ENCODE results near the gene MDH1.
"Not testable (repeated sequence)": the region's sequence is repeated elsewhere in the genome, so short reads cannot be mapped to it uniquely, and the experiment has no call there.

MDH1 gene

GRCh38 chr2:63619328-63619727 lies 30.6 kb downstream of the MDH1 start:
- peaks cover 12% of the 10 kb centered on the region for H3K9me3 Mint-ChIP-seq
- H3K27ac Mint-ChIP-seq, result no peak overlapping the region
- H3K36me3 Mint-ChIP-seq (ENCODE audit: low read depth), result no peaks in the 10 kb centered on the region
- TF ChIP-seq CTCF (IDR thresholded peaks at IDR 0.05; ENCODE audit: unreplicated experiment in 3 of 3), result no peak
- no peak overlapping the region for H3K4me3 Mint-ChIP-seq
- peaks cover under 1% of the 10 kb centered on the region for H3K4me1 Mint-ChIP-seq
- peaks cover 9% of the 10 kb centered on the region for H3K27me3 Mint-ChIP-seq (ENCODE audit: low read depth)

DNA sequence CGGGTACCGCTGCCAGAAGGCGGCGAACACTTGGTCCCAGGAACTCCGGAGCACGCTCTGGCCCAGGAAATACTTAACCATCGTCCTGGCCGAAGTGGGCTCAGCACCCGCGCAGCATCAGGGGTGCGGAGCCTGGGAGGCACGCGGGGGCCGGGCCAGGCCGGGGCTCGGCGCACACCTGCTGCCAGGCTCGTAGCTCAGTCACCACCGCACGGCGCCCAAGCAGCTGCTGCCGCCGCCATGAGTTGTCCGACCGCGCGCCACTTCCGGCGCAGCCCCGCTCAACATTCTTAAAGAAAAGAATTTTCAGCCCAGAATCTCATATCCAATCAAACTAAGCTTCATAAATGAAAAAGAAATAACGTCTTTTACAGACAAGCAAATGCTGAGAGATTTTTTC lies 34.0 kb downstream of the MDH1 start:
- TF ChIP-seq CTCF (IDR thresholded peaks at IDR 0.05; ENCODE audit: unreplicated experiment in 3 of 3), result no peak
- Mint-ChIP-seq H3K36me3 (ENCODE audit: low read depth) (no peaks in the 10 kb centered on the region), H3K27ac (no peak overlapping the region), H3K27me3 (ENCODE audit: low read depth) (peaks cover 9% of the 10 kb centered on the region), H3K4me1 (no peaks in the 10 kb centered on the region), H3K4me3 (no peak overlapping the region), H3K9me3 (peaks cover 16% of the 10 kb centered on the region)

DNA sequence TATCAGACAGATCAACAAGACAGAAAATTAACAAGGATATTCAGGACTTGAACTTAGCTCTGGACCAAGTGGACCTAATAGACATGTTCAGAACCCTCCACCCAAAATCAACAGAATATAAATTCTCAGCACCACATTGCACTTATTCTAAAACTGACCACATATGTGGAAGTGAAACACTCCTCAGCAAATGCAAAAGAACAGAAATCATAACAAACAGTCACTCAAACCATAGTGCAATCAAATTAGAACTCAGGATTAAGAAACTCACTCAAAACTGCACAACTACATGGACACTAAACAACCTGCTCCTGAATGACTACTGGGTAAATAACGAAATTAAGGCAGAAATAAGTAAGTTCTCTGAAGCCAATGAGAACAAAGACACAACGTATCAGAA lies 35.0 kb downstream of the MDH1 start:
- H3K4me3 Mint-ChIP-seq; H3K4me1 Mint-ChIP-seq; H3K27me3 Mint-ChIP-seq (ENCODE audit: low read depth); H3K36me3 Mint-ChIP-seq (ENCODE audit: low read depth); H3K27ac Mint-ChIP-seq: not testable (repeated sequence)
- peaks cover 14% of the 10 kb centered on the region for H3K9me3 Mint-ChIP-seq

- TF ChIP-seq CTCF (IDR thresholded peaks at IDR 0.05; ENCODE audit: unreplicated experiment in 3 of 3), result no peak
- Mint-ChIP-seq H3K4me1 (no peaks in the 10 kb centered on the region), H3K9me3 (peaks cover 26% of the 10 kb centered on the region), H3K36me3 (ENCODE audit: low read depth) (no peaks in the 10 kb centered on the region), H3K4me3 (no peak overlapping the region), H3K27me3 (ENCODE audit: low read depth) (no peaks in the 10 kb centered on the region), H3K27ac (no peak overlapping the region)
These were observed 39.1 kb downstream of the MDH1 start for GRCh38 chr2:63627866-63628265.

DNA sequence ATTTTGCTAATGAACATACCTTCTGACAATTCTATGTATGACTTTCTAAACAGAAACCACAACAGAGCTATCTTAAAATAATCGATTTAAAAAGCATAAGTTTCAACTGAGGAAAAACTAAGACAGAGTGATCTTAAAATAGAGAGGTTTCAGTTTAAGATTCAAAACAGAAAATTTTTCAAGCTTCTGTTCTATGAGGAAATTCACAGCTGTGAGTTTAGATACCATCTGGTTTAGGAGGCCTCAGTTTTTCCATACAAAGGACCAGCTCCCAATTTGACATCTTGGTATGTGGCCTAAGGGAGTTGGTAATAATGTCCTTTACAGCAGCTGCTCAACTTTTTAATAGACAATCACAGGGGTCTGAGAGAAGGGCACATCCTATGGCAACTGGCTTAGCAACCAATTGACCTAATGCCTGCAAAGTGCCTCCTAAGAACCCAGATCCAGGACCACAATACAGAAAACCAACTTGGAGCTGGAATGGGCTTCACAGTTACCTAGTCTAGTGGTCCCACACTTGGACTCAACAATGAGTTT lies 39.7 kb downstream of the MDH1 start:
- no peaks in the 10 kb centered on the region for H3K27me3 Mint-ChIP-seq (ENCODE audit: low read depth)
- H3K27ac Mint-ChIP-seq, result no peak overlapping the region
- no peaks in the 10 kb centered on the region for H3K36me3 Mint-ChIP-seq (ENCODE audit: low read depth)
- H3K9me3 Mint-ChIP-seq, result peaks cover 30% of the 10 kb centered on the region
- no peaks in the 10 kb centered on the region for H3K4me1 Mint-ChIP-seq
- TF ChIP-seq CTCF (IDR thresholded peaks at IDR 0.05; ENCODE audit: unreplicated experiment in 3 of 3), result no peak
- no peak overlapping the region for H3K4me3 Mint-ChIP-seq

- Mint-ChIP-seq H3K4me3 (no peak overlapping the region), H3K4me1 (no peaks in the 10 kb centered on the region), H3K27me3 (ENCODE audit: low read depth) (no peaks in the 10 kb centered on the region), H3K27ac (no peak overlapping the region), H3K9me3 (peaks cover 39% of the 10 kb centered on the region), H3K36me3 (ENCODE audit: low read depth) (no peaks in the 10 kb centered on the region)
- TF ChIP-seq CTCF (IDR thresholded peaks at IDR 0.05; ENCODE audit: unreplicated experiment in 3 of 3), result no peak
These were observed 42.7 kb downstream of the MDH1 start for GRCh38 chr2:63631501-63631900.

Data from nephron (organoid).